Stimulated activated CD4-positive, alpha-beta T cell treated with anti-CD3 and anti-CD28 coated beads, Interleukin-1b, Interleukin-23, amount 100 ng/mL, for 4 hours (primary cell): ENCODE results near the gene CEP89.
"Not testable (repeated sequence)": the region's sequence is repeated elsewhere in the genome, so short reads cannot be mapped to it uniquely, and the experiment has no call there.

Source experiments
- DNase-seq, 2 donors: peaks; one replicate each; pipeline ENCODE4 v3.0.0-alpha.2; 2020; ENCODE audit warnings: low read depth in 2 of 2

Gene CEP89

DNA sequence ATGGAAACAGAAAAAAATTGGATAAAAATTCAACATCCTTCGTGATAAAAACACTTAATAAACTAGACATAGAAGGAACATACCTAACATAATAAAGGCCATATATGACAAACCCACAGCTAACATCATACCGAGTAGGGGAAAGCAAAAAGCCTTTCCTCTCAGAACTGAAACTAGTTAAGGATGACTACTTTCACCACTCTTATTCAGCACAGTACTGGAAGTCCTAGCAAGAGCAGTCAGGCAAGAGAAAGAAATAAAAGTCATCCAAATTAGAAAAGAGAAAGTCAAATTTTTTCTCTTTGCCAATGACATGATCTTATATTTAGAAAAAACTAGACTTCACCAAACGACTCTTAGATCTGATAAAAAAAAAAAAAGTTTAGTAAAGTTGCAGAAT lies 76.4 kb downstream of the CEP89 start:
- DNase-seq = no peak

- no peak for DNase-seq
Measured at GRCh38 chr19:32891609-32892008, 80.1 kb downstream of the CEP89 start.

GRCh38 chr19:32890841-32891240 lies 80.9 kb downstream of the CEP89 start:
- no peak for DNase-seq

GRCh38 chr19:32890326-32890725 lies 81.4 kb downstream of the CEP89 start:
- DNase-seq = no peak

DNA sequence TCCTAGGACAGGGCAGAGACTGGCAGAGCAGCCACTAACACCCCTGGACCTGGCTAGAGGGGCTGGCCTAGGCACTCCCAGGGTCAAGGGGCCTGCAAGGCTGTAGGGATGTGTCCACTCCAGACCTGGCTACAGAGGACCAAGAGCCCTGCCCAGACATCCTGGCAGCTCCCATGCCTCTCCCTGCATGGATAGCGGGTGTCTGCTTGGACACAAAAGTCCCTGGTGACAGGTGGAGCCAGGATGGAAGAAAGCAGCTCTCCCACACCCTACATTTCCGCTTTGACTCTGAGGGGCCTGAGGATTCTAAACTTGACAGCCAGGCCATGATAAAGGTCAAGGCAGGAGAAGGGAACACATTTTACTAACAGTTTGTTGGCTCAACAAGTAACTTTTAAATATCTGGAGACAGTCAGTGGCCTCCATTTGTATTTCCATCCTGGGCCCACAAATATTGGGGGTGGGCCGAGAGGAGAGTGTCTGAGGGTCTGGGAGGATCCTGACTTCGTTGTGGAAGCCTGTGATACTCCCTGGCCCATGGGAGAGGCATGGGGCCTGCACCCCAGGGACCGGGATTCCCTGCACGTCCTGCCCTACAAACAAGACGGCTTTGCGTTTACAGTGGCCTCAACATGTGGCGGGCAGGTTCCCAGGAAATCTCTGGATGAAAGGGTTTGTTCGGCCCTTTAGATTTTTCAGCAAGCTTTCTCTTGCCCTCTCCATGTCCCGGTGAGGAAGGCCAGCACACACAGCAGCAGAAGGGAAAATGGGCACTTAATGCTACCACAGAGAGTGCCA lies 82.4 kb downstream of the CEP89 start:
- no peak for DNase-seq

GRCh38 chr19:32887572-32888215 lies 84.1 kb downstream of the CEP89 start:
- DNase-seq = no peak

- DNase-seq = no peak
Measured at GRCh38 chr19:32886241-32886640, 85.5 kb downstream of the CEP89 start.

DNA sequence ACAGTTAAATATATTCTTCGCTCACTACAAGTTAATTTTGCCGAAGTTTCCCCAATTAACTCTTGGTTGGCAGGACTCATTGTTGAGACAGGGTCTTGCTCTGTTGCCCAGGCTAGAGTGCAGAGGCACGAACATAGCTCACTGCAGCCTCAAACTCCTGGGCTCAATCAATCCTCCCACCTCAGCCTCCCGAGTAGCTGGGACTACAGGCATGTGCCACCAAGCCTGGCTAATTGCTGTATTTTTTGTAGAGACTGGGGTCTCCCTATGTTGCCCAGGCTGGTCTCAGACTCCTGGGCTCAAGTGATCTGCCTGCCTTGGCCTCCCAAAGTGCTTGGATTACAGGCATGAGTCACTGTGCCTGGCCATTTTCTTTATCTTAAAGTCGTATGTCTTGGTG lies 86.5 kb downstream of the CEP89 start:
- DNase-seq = not testable (repeated sequence)

- no peak for DNase-seq
Measured at GRCh38 chr19:32881766-32882165, 90.0 kb downstream of the CEP89 start.

GRCh38 chr19:32880622-32881021 lies 91.1 kb downstream of the CEP89 start:
- DNase-seq = no peak

DNA sequence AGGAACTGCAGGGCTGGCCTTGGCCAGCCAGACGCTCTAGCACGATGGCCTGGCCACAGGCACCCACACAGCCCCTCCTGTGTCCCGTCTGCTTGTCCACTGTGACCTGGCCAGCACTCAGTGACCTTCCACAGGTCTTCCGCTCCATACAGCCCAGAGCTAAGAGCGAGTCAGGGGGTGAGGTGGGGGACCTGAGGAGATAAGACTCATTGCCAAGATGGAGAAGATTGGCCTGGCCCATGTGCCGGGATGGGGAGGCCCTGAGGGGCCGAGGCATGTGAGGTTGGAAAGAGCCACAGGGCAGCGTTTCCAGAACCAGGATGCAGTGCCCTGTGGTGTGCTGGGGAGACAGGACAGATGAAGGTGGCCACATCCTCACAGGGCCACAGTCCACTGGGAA lies 92.0 kb downstream of the CEP89 start:
- no peak for DNase-seq

GRCh38 chr19:32878988-32879387 lies 92.8 kb downstream of the CEP89 start:
- no peak for DNase-seq

GRCh38 chr19:32877977-32878745 lies 93.6 kb downstream of the CEP89 start:
- DNase-seq = no peak

- DNase-seq = no peak
Measured at GRCh38 chr19:32877323-32877912, 94.3 kb downstream of the CEP89 start.

DNA sequence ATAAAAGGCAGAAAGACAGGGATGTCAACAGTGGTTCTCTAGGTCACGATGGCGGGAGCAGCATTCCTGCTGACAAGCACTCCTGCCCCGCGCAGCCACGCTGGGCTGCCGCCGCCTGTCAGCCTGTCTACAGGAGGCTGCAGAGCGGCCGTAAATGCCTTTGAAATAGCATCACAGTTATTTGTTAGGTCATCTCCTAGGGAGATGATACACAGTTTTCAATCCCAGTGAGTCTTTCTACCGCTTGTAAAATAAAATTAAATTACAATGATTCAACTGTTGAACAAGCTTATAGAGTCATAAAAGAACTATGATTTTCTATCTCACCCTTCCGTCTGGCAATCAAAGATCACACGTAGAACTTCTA lies 94.9 kb downstream of the CEP89 start:
- no peak for DNase-seq

DNA sequence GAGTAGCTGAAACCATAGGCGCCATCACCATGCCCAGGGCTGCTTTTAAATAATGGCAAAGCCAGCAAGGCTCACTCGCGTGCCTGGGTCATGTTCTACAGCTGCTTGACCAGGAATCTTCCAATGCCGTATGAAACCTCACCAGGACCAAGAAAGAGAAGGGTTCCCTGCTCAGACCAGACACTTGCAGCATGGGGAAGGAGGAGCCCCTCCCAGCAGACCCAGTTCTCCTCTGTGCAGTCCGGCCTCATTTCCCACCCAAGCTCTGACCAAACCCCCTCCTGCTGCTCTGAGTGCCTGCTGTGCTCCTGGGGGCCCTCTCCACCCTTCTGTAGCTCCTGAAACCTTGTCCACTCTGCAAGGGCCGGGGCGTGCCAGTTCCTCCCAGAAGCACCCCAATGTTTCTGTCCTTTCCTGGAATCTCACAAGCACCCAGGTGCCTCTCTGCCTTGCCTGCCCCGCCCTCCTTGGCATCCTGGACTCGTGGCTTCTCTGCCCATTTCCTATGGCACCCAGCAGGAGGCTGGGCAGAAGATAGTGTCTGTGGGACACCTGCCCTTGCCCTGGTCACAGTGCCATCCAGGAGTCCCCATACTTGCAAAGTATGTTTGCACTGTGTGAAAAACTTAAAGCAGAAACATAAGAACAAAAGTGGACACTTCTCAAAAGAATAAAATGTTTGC lies 95.4 kb downstream of the CEP89 start:
- no peak for DNase-seq

DNA sequence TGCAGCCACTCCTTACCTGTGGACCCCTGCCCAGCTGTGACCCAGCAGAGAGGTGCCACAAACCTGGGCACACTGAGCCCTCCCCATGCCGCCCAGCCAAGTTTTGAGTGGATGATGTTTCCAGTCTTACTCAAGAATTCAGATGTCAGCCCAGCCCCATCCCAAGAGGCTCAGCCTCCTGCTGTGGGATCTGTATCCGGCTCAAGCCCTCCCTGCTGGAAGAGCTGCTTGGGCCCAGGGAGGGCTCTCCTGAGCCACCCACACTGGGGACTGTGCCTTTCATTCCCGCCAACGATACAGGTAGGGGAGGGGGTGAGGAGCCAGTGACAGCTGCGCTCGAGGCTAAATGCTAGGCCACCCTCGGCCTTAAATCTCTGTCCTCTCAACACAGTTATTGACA lies 96.3 kb downstream of the CEP89 start:
- DNase-seq = no peak

GRCh38 chr19:32874605-32875004 lies 97.2 kb downstream of the CEP89 start:
- DNase-seq = no peak

GRCh38 chr19:32873247-32873959 lies 98.4 kb downstream of the CEP89 start:
- no peak for DNase-seq

DNA sequence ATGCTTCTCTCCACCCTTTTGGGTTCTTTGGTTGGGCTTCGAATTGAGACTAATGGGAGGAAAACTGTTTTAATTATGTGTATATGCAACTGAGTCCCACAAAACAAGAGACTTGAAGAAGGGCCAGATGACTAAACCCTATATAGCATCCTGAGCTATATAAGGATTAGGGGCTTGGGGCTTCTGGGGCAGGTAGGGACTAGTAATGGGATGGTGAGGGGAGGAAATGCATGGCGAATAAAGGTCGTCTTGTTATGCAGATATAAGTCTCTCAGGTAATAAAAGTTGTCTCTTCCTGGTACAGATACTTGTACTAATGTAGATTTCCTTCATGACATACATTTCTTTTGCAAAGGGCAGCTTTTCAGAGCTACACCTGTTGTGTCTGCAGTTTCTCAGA lies 99.4 kb downstream of the CEP89 start:
- no peak for DNase-seq

GRCh38 chr19:32870981-32871451 lies 100.7 kb downstream of the CEP89 start:
- no peak for DNase-seq
